ENCODE measurements around the gene CC2D1A. TPM values are rescaled to one million over a fixed set of nuclear protein-coding genes. Genes with fewer than 3 reads are reported as not detected.

The CC2D1A gene
- total and polyA plus RNA-seq, 10 donors = 13.0 to 40.1 (median 27.5) TPM

DNA sequence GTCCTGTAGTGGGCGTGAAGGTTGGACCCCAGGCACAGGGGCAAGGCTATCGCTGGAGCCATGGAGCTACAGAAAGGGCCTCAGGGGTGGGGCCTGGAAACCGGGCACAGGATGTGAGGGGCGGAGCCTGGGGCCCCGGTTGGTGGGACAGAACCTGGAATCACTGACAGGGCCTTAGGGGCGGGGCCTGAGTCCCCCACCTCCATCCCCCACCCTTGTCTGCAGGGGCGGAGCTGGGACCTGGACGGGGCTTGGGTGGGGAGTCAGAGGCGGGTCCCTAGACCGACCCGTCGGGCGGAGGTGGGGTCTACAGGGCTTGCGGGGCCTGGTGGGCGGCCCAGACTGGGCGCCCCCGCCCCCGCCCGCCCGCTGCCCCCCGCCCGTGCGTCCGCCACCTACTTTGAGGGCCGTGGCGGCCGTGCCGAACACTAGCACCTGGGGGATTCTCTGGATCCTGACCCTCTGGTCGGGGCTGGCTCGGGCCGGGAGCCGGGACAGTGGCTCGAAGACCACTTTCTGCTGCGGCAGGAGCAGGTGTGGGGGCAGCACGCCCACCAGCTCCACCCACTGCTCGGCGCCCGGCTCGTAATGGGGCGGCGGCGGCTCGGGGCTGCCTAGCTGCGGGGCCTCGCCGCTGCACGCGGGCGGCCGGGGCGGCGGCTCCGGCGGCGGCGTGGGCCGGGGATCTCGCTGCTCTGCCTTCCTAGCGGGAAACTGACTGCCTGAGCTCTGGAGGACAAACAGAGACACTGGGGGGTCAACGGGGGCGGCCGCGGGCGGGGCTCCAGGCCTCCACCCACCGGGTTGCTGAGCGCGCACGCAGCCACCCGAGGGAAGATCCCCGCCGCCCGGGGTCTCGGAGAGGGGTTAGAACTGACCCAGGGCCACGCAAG, 72.6 kb downstream of the CC2D1A start:
- Histone ChIP-seq H3K27ac (peak overlapping the region in 7 of 8 donors; percentile 13 to 81 (median 58)), H3K36me3 (peaks cover 0 to 79% (median 10%) of the 10 kb centered on the region in 6 donors), H3K4me3 (peak overlapping the region; percentile 19 to 67 (median 37)), H3K4me1 (peaks cover 8 to 60% (median 42%) of the 10 kb centered on the region in 6 donors), H3K27me3 (replicated peaks in 1 of 7) (no peaks in the 10 kb centered on the region), H3K9me3 (no peaks in the 10 kb centered on the region)
- TF ChIP-seq POLR2AphosphoS5 (IDR thresholded peaks at IDR 0.05) (peak; percentile 17 to 55 (median 21)), POLR2A (IDR thresholded peaks at IDR 0.05) (no peak)
- TF ChIP-seq, protein P1, sequence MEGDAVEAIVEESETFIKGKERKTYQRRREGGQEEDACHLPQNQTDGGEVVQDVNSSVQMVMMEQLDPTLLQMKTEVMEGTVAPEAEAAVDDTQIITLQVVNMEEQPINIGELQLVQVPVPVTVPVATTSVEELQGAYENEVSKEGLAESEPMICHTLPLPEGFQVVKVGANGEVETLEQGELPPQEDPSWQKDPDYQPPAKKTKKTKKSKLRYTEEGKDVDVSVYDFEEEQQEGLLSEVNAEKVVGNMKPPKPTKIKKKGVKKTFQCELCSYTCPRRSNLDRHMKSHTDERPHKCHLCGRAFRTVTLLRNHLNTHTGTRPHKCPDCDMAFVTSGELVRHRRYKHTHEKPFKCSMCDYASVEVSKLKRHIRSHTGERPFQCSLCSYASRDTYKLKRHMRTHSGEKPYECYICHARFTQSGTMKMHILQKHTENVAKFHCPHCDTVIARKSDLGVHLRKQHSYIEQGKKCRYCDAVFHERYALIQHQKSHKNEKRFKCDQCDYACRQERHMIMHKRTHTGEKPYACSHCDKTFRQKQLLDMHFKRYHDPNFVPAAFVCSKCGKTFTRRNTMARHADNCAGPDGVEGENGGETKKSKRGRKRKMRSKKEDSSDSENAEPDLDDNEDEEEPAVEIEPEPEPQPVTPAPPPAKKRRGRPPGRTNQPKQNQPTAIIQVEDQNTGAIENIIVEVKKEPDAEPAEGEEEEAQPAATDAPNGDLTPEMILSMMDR (IDR thresholded peaks at IDR 0.05 in 8 of 11, conservative IDR thresholded peaks at IDR 0.05 in 3 of 11) = no peak
- WGBS, 5 donors = 8 to 20% (median 9%) methylated on average over 19 to 74 of the region's 74 CpGs
- intact Hi-C loops (cut with DNase I; ENCODE audit: low total_unique reads) = no loop called here
- peak; percentile 86 for DNase-seq

DNA sequence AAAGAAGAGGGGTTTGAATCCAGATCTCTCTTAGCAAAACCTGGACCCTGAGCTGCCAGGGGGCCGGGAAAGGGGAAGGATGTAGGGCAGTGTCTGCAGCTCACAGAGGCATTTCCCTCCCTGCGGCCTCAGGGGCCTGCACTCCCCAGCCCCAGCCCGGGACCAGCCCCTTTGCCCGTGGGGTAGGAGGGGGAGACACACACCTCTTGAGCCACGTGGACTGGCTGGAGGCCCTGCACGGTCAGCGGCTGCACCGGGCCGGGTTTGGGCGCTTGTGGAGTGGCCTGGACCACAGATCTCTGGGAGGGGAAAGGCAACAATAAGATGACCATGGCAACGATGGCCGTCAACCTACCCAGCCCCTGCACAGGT, 73.2 kb downstream of the CC2D1A start:
- Histone ChIP-seq H3K4me3 (peak overlapping the region in 6 of 8 donors; percentile 29 to 67 (median 42)), H3K9me3 (no peaks in the 10 kb centered on the region), H3K4me1 (peaks cover 8 to 67% (median 47%) of the 10 kb centered on the region in 6 donors), H3K27me3 (replicated peaks in 1 of 7) (no peaks in the 10 kb centered on the region), H3K36me3 (peaks cover 0 to 73% (median 10%) of the 10 kb centered on the region in 6 donors), H3K27ac (peak overlapping the region in 5 of 8 donors; percentile 54 to 81 (median 72))
- WGBS, 5 donors = 7 to 18% (median 16%) methylated on average over 4 to 12 of the region's 12 CpGs
- TF ChIP-seq, protein P1 (IDR thresholded peaks at IDR 0.05 in 8 of 11, conservative IDR thresholded peaks at IDR 0.05 in 3 of 11) = no peak
- TF ChIP-seq POLR2A (IDR thresholded peaks at IDR 0.05) (no peak), POLR2AphosphoS5 (IDR thresholded peaks at IDR 0.05) (peak in 1 of 3 donors; percentile 51)
- DNase-seq = no peak
- intact Hi-C loops (cut with DNase I; ENCODE audit: low total_unique reads) = no loop called here

- WGBS, 5 donors = 72 to 82% (median 78%) methylated on average over 11 to 12 of the region's 12 CpGs
- peak overlapping the region in 3 of 8 donors; percentile 72 to 81 (median 74) for H3K27ac ChIP-seq
These were observed 73.7 kb downstream of the CC2D1A start for GRCh38 chr19:13979686-13980085.

More at GRCh38 chr19:13979686-13980085, 73.7 kb downstream of the CC2D1A start:
- TF ChIP-seq POLR2AphosphoS5 (IDR thresholded peaks at IDR 0.05) (no peak), POLR2A (IDR thresholded peaks at IDR 0.05) (no peak)
- TF ChIP-seq, protein P1 (IDR thresholded peaks at IDR 0.05 in 8 of 11, conservative IDR thresholded peaks at IDR 0.05 in 3 of 11) = no peak
- H3K27me3 ChIP-seq (replicated peaks in 1 of 7) = no peaks in the 10 kb centered on the region
- H3K36me3 ChIP-seq = peaks cover 0 to 69% (median 10%) of the 10 kb centered on the region in 6 donors
- no peak for DNase-seq
- no peaks in the 10 kb centered on the region for H3K9me3 ChIP-seq
- intact Hi-C loops (cut with DNase I; ENCODE audit: low total_unique reads) = no loop called here
- peaks cover 8 to 71% (median 50%) of the 10 kb centered on the region in 6 donors for H3K4me1 ChIP-seq
- H3K4me3 ChIP-seq = peak overlapping the region in 2 of 8 donors; percentile 35 to 51

Data from spleen (tissue), 11 donors.